Vagina (tissue), 2 donors: ENCODE data around the gene TUBB6.

Experiments used
- CTCF ChIP-seq, 3 experiments: fragments of 450-650 bp in 2 of 3; fragments of 200-600 bp in 1 of 3; sonication (generic) in 1 of 3; IDR thresholded peaks; one replicate each; pipeline ENCODE4 v1.5.1; 2017 to 2019; ENCODE audit warnings: antibody characterized with exemption in 3 of 3, mild to moderate bottlenecking in 2 of 3, moderate library complexity in 2 of 3
- POLR2A ChIP-seq, 2 donors: fragments of 450-650 bp; IDR thresholded peaks; one replicate each; pipeline ENCODE4 v1.6.1; 2017; ENCODE audit warnings: antibody characterized with exemption in 2 of 2, mild to moderate bottlenecking in 2 of 2, moderate library complexity in 2 of 2
- POLR2AphosphoS5 ChIP-seq, 2 donors: sonication (generic); formaldehyde crosslinking; IDR thresholded peaks; one replicate each; pipeline ENCODE4 v1.9.0; 2017; ENCODE audit warnings: antibody characterized with exemption in 2 of 2, mild to moderate bottlenecking in 2 of 2, low read depth in 1 of 2; ENCODE audit not compliant: insufficient read depth in 1 of 2

- no peak for TF ChIP-seq CTCF (IDR thresholded peaks at IDR 0.05)
- no peak for TF ChIP-seq POLR2A (IDR thresholded peaks at IDR 0.05)
- no peak for TF ChIP-seq POLR2AphosphoS5 (IDR thresholded peaks at IDR 0.05; ENCODE audit: insufficient read depth in 1 of 2, low read depth in 1 of 2)
Measured at GRCh38 chr18:12330766-12331165, 22.7 kb downstream of the TUBB6 start.
